ENCODE data around the gene FEZ2. TPM values are rescaled to one million over a fixed set of nuclear protein-coding genes. Genes with fewer than 3 reads are reported as not detected.

Gene FEZ2
- total RNA-seq, 4 donors from 2014 or later = 34.3 to 51.6 (median 44.5) TPM

GRCh38 chr2:36511858-36512603 is 85.9 kb downstream of the FEZ2 start:
- intact Hi-C loops (cut with DNase I) = loop anchor here (10.0 kb wide), 1 partner anchor 153 kb away; no protein-coding TSS in a partner anchor
- TF ChIP-seq POLR2A (IDR thresholded peaks at IDR 0.05) (no peak), CTCF (IDR thresholded peaks at IDR 0.05) (no peak)
- H3K4me3 ChIP-seq (replicated peaks in 1 of 3) = no peak overlapping the region
- peaks cover 20 to 32% of the 10 kb centered on the region in 2 donors for H3K36me3 ChIP-seq
- no peaks in the 10 kb centered on the region for H3K27me3 ChIP-seq
- no peak overlapping the region for H3K27ac ChIP-seq
- no peaks in the 10 kb centered on the region for H3K9me3 ChIP-seq
- H3K4me1 ChIP-seq = peaks cover 4 to 6% of the 10 kb centered on the region in 2 donors
- 90 to 96% methylated on average over 9 of the region's 9 CpGs for WGBS, 2 donors
- no peak for DNase-seq

DNA sequence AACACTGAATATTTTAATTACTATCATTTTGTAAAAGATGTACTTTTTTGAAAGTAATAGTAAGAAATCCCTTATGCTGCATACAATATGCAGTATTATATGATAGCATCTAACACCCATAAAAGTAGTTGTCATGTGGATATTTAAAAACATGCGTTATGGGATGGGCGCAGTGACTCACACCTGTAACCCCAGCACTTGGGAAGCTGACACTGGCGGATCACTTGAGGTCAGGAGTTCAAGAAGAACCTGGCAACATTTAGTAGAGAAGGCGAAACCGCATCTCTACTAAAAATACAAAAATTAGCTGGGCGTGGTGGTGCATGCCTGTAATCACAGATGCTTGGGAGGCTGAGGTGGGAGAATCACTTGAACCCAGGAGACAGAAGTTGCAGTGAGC is 88.9 kb downstream of the FEZ2 start:
- Histone ChIP-seq H3K27me3 (no peaks in the 10 kb centered on the region), H3K4me1 (no peaks in the 10 kb centered on the region), H3K4me3 (replicated peaks in 1 of 3) (no peak overlapping the region), H3K9me3 (no peaks in the 10 kb centered on the region), H3K36me3 (peaks cover 11 to 17% of the 10 kb centered on the region in 2 donors), H3K27ac (no peak overlapping the region)
- no peak for TF ChIP-seq POLR2A (IDR thresholded peaks at IDR 0.05)
- no peak for TF ChIP-seq CTCF (IDR thresholded peaks at IDR 0.05)
- intact Hi-C loops (cut with DNase I) = no loop called here
- no peak for DNase-seq
- WGBS, 2 donors = 92 to 93% methylated on average over 6 of the region's 6 CpGs

- no peaks in the 10 kb centered on the region for H3K9me3 ChIP-seq
- peaks cover 0 to 8% of the 10 kb centered on the region in 2 donors for H3K36me3 ChIP-seq
- H3K4me3 ChIP-seq (replicated peaks in 1 of 3) = no peak overlapping the region
- H3K27ac ChIP-seq = no peak overlapping the region
- intact Hi-C loops (cut with DNase I) = no loop called here
- TF ChIP-seq POLR2A (IDR thresholded peaks at IDR 0.05) (no peak), CTCF (IDR thresholded peaks at IDR 0.05) (peak in 5 of 6 experiments; percentile 24 to 78 (median 65))
- peak; percentile 36 to 47 for DNase-seq
- no peaks in the 10 kb centered on the region for H3K4me1 ChIP-seq
- H3K27me3 ChIP-seq = no peaks in the 10 kb centered on the region
Observed at GRCh38 chr2:36507408-36507812, 90.6 kb downstream of the FEZ2 start.

Other genes starting within 250 kb of the FEZ2 start
- 100 to 1,000 TPM in 1 of 4 donors, 10 to 100 TPM in 3; 49.5 to 104 (median 71.5) TPM for gene CRIM1, start 242.4 kb downstream of the FEZ2 start, total RNA-seq
- 10 to 100 TPM in 3 of 4 donors, 1 to 10 TPM in 1; 9.4 to 24.7 (median 20.6) TPM for gene VIT, start 98.5 kb upstream of the FEZ2 start, total RNA-seq

Measured in thyroid gland (tissue), 4 donors.